HFFc6 (cell line): ENCODE results near the gene PTPDC1. TPM values are rescaled to one million over a fixed set of nuclear protein-coding genes. Genes with fewer than 3 reads are reported as not detected.

Source experiments
- DNase-seq: peaks from one replicate; pipeline ENCODE4 v3.0.0-alpha.2; 2018
- H3K27ac Mint-ChIP-seq: 2 replicates; pipeline ENCODE4 v1.8.0; 2020; ENCODE audit warnings: mild to moderate bottlenecking, mixed read lengths
- H3K27me3 Mint-ChIP-seq: 2 replicates; pipeline ENCODE4 v1.8.0; 2021; ENCODE audit warnings: mild to moderate bottlenecking, moderate library complexity, mixed read lengths; ENCODE audit not compliant: insufficient read depth
- H3K36me3 Mint-ChIP-seq: 2 replicates; pipeline ENCODE4 v1.8.0; 2021; ENCODE audit warnings: low read depth, mixed read lengths
- H3K4me1 Mint-ChIP-seq: 2 replicates; pipeline ENCODE4 v1.8.0; 2020; ENCODE audit warnings: low read depth, mixed read lengths
- H3K4me3 Mint-ChIP-seq: 2 replicates; pipeline ENCODE4 v1.8.0; 2020; ENCODE audit warnings: mild to moderate bottlenecking, moderate library complexity, mixed read lengths
- H3K9me3 Mint-ChIP-seq: 2 replicates; pipeline ENCODE4 v1.8.0; 2020; ENCODE audit warnings: mild to moderate bottlenecking, mixed read lengths
- total RNA-seq, 6 experiments: library from RNA; stranded (reverse); fragmentation: NEBNext Ultra II Directional; extraction: Animal tissue kit (Norgen Biotek cat#: 25700); gene quantifications; 2 replicates in 1 of 6; 3 replicates in 5 of 6; pipeline ENCODE4 v1.2.3, GENCODE V29; 2021
- TF ChIP-seq, protein P1 (sequence below): fragments of 200-600 bp; sonication (generic); IDR thresholded peaks from 2 replicates; pipeline ENCODE4 v1.5.0; 2021; ENCODE audit warnings: antibody characterized with exemption, mild to moderate bottlenecking

PTPDC1 gene
- total RNA-seq, 6 experiments from 2014 or later, result 2.3 to 3.1 (median 2.9) TPM

DNA sequence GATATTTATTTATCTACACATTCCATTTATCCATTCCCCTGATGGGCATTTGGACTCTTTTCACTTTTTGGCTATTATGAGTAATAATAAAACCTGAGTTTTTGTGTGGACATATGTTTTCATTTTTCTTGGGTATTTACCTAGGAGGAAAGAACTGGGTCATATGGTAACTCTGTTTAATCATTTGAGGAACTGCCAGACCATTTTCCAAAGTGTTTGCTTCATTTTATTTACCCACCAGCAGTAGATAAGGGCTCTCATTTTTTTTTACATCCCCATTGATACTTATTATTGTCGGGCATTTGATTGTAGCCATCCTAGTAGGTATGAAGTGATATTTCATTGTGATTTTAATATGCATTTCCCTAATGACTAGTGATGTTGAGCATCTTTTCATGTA lies 7.7 kb upstream of the PTPDC1 start:
- no peak overlapping the region for H3K4me3 Mint-ChIP-seq
- no peak for DNase-seq
- peaks cover 12% of the 10 kb centered on the region for H3K36me3 Mint-ChIP-seq
- TF ChIP-seq, protein P1, sequence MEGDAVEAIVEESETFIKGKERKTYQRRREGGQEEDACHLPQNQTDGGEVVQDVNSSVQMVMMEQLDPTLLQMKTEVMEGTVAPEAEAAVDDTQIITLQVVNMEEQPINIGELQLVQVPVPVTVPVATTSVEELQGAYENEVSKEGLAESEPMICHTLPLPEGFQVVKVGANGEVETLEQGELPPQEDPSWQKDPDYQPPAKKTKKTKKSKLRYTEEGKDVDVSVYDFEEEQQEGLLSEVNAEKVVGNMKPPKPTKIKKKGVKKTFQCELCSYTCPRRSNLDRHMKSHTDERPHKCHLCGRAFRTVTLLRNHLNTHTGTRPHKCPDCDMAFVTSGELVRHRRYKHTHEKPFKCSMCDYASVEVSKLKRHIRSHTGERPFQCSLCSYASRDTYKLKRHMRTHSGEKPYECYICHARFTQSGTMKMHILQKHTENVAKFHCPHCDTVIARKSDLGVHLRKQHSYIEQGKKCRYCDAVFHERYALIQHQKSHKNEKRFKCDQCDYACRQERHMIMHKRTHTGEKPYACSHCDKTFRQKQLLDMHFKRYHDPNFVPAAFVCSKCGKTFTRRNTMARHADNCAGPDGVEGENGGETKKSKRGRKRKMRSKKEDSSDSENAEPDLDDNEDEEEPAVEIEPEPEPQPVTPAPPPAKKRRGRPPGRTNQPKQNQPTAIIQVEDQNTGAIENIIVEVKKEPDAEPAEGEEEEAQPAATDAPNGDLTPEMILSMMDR, result no peak
- no peaks in the 10 kb centered on the region for H3K9me3 Mint-ChIP-seq
- H3K27me3 Mint-ChIP-seq, result no peaks in the 10 kb centered on the region
- no peak overlapping the region for H3K27ac Mint-ChIP-seq
- no peaks in the 10 kb centered on the region for H3K4me1 Mint-ChIP-seq

DNA sequence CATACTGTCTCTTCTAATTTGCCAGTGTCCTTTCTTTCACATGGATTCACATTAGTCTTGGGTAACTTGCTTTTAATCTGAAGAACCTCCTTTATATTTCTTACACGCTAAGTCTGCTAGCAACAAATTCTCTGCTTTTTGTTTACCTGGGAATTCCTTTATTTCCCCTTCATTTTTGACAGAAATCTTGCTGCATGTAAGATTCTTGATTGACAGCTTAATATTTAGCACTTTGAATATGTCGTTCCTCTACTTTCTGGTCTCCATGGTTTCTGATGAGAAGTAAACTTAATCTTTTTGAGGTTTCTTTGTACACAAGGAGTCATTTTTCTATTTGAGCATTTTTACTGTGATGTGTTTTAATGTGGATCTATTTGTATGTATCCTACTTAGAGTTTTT lies 6.2 kb upstream of the PTPDC1 start:
- no peaks in the 10 kb centered on the region for H3K9me3 Mint-ChIP-seq
- TF ChIP-seq, protein P1, result no peak

DNA sequence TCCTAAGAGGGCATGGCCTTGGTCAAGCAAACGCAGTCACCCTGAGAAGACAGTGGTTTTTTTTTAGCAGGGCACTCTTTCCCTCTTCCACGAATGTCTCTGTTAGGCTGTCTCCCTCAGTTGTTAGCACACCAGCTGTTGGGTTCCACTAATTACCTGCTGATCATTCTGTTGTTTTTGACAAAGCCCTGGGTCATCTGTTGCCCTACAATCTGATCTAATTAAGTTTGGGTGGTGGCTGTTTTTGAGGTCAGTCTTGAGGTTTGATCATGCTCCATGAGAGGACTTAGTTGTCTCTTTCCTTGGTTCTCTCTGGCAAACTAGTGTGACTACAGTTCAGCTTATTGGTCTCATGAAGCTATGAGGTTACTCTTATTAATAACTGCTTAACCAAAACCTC lies 5.0 kb upstream of the PTPDC1 start:
- no peaks in the 10 kb centered on the region for H3K9me3 Mint-ChIP-seq
- no peak for DNase-seq
- no peak overlapping the region for H3K27ac Mint-ChIP-seq
- no peaks in the 10 kb centered on the region for H3K27me3 Mint-ChIP-seq
- H3K4me1 Mint-ChIP-seq, result no peaks in the 10 kb centered on the region
- TF ChIP-seq, protein P1, result no peak
- H3K36me3 Mint-ChIP-seq, result peaks cover 4% of the 10 kb centered on the region; the same call in 1 of the 2 replicates
- H3K4me3 Mint-ChIP-seq, result no peak overlapping the region

More for the DNA sequence above, 6.2 kb upstream of the PTPDC1 start:
- DNase-seq, result no peak
- no peaks in the 10 kb centered on the region for H3K4me1 Mint-ChIP-seq
- H3K36me3 Mint-ChIP-seq, result peaks cover 4% of the 10 kb centered on the region; the same call in 1 of the 2 replicates
- H3K27ac Mint-ChIP-seq, result no peak overlapping the region
- H3K27me3 Mint-ChIP-seq, result no peaks in the 10 kb centered on the region
- no peak overlapping the region for H3K4me3 Mint-ChIP-seq

DNA sequence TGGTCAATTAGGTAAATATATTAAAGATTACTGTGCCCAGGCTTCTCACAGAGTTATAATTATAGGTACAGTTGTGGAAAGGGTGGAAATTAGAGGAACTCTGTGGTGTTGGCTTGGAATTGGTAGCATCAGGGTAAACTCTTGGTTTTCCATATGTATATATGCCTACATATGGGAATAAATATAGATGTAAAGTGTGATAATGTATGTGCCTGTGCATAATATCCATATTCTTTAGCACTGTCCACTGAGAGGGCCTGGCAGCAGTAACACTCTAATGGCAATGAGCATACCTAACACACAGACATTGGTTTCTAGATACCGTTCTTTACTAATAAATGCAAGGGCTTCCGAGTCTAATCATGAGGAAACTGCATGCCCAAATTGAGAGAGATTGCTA lies 4.0 kb upstream of the PTPDC1 start:
- peaks cover 4% of the 10 kb centered on the region; the same call in 1 of the 2 replicates for H3K36me3 Mint-ChIP-seq
- TF ChIP-seq, protein P1, result no peak
- no peak overlapping the region for H3K4me3 Mint-ChIP-seq
- H3K4me1 Mint-ChIP-seq, result peaks cover 5% of the 10 kb centered on the region
- no peak for DNase-seq
- no peaks in the 10 kb centered on the region for H3K27me3 Mint-ChIP-seq
- H3K9me3 Mint-ChIP-seq, result no peaks in the 10 kb centered on the region
- no peak overlapping the region for H3K27ac Mint-ChIP-seq

DNA sequence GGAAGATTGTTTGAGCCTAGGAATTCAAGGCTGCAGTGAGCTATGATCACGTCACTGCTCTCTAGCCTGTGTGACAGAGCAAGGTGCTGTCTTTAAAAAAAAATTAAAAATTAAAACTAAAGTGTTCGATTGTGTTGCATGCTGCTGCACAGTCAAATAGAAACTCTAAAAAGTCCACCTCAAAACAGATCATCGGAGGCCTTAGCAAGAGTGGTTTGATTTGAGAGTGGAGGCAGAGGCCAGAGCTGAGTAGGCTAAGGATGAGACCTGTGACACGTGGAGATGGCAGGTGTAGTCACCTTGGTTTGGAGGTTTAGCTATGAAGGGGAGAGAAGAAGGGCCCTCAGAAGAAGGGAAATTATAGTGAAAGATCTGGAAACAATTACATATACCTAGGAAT lies 2.8 kb upstream of the PTPDC1 start:
- Mint-ChIP-seq H3K9me3 (no peaks in the 10 kb centered on the region), H3K4me1 (peaks cover 14% of the 10 kb centered on the region), H3K36me3 (peaks cover 4% of the 10 kb centered on the region; the same call in 1 of the 2 replicates), H3K4me3 (no peak overlapping the region), H3K27ac (no peak overlapping the region), H3K27me3 (no peaks in the 10 kb centered on the region)
- TF ChIP-seq, protein P1, result no peak
- no peak for DNase-seq
